GM23338 (cell line): ENCODE results near the gene COL6A3. TPM values are rescaled to one million over a fixed set of nuclear protein-coding genes. Genes with fewer than 3 reads are reported as not detected.

Experiments
- ATAC-seq: fragments of 200-7000 bp; cut with Tn5 transposase; 3 replicates; pipeline ENCODE4 v1.9.1; 2020
- DNase-seq: peaks from one replicate; pipeline ENCODE4 v3.0.0-alpha.2; 2015; ENCODE audit warnings: low spot score
- H2AFZ ChIP-seq: fragments of 200-600 bp; sonication (generic); 2 replicates; pipeline ENCODE4 v1.8.0; 2016; ENCODE audit warnings: antibody characterized with exemption, mild to moderate bottlenecking, moderate library complexity
- H3F3A ChIP-seq: fragments of 200-600 bp; sonication (generic); replicated peaks from 2 replicates; pipeline ENCODE4 v1.8.0; 2017; ENCODE audit warnings: antibody characterized with exemption, mixed run types, low read depth
- H3K27ac ChIP-seq: fragments of 200-600 bp; sonication (generic); 2 replicates; pipeline ENCODE4 v1.6.1; 2016; ENCODE audit warnings: low read depth
- H3K27me3 ChIP-seq: fragments of 200-600 bp; sonication (generic); 2 replicates; pipeline ENCODE4 v1.8.0; 2016; ENCODE audit warnings: mild to moderate bottlenecking, mixed run types, moderate library complexity; ENCODE audit not compliant: insufficient read depth
- H3K36me3 ChIP-seq: fragments of 200-600 bp; sonication (generic); 2 replicates; pipeline ENCODE4 v1.8.0; 2016; ENCODE audit warnings: mild to moderate bottlenecking; ENCODE audit not compliant: insufficient read depth
- H3K4me1 ChIP-seq: fragments of 200-600 bp; sonication (generic); 2 replicates; pipeline ENCODE4 v1.8.0; 2016; ENCODE audit warnings: mild to moderate bottlenecking, moderate library complexity; ENCODE audit not compliant: insufficient read depth
- H3K4me2 ChIP-seq: fragments of 200-600 bp; sonication (generic); 2 replicates; pipeline ENCODE4 v1.7.1; 2017; ENCODE audit warnings: mixed run types
- H3K4me3 ChIP-seq: fragments of 200-600 bp; sonication (generic); 2 replicates; pipeline ENCODE4 v1.6.1; 2016; ENCODE audit warnings: mixed run types
- H3K79me2 ChIP-seq: fragments of 200-600 bp; sonication (generic); replicated peaks from 2 replicates; pipeline ENCODE4 v1.8.0; 2017; ENCODE audit warnings: mild to moderate bottlenecking; ENCODE audit not compliant: insufficient read depth
- H3K9me2 ChIP-seq: fragments of 200-600 bp; sonication (generic); 2 replicates; pipeline ENCODE4 v1.8.0; 2017; ENCODE audit not compliant: insufficient read depth
- H4K20me1 ChIP-seq: fragments of 200-600 bp; sonication (generic); replicated peaks from 2 replicates; pipeline ENCODE4 v1.8.0; 2017; ENCODE audit warnings: mild to moderate bottlenecking; ENCODE audit not compliant: insufficient read depth
- H3K27ac Mint-ChIP-seq: 2 replicates; pipeline ENCODE4 v1.8.0; 2020; ENCODE audit warnings: inconsistent platforms, mild to moderate bottlenecking, moderate library complexity, mixed read lengths
- H3K27me3 Mint-ChIP-seq: 3 replicates; pipeline ENCODE4 v1.8.0; 2022; ENCODE audit warnings: low read depth, mild to moderate bottlenecking, moderate library complexity, mixed read lengths, inconsistent platforms; ENCODE audit not compliant: insufficient read depth, poor library complexity
- H3K36me3 Mint-ChIP-seq: 3 replicates; pipeline ENCODE4 v1.8.0; 2021; ENCODE audit warnings: low read depth, mild to moderate bottlenecking, inconsistent platforms, moderate library complexity, mixed read lengths
- H3K4me1 Mint-ChIP-seq: 3 replicates; pipeline ENCODE4 v1.8.0; 2020; ENCODE audit warnings: mild to moderate bottlenecking, inconsistent platforms, mixed read lengths
- H3K4me3 Mint-ChIP-seq: 3 replicates; pipeline ENCODE4 v1.8.0; 2021; ENCODE audit warnings: moderate library complexity, mild to moderate bottlenecking, inconsistent platforms, mixed read lengths
- H3K9me3 Mint-ChIP-seq: 3 replicates; pipeline ENCODE4 v1.8.0; 2020; ENCODE audit warnings: moderate library complexity, mild to moderate bottlenecking, inconsistent platforms, mixed read lengths
- CREB1 ChIP-seq: fragments of 250-450 bp; sonication (Bioruptor Pico); IDR thresholded peaks from 2 replicates; pipeline ENCODE4 v1.5.0; 2020; ENCODE audit warnings: low read depth, mild to moderate bottlenecking, moderate library complexity
- EZH2 ChIP-seq: fragments of 200-600 bp; sonication (generic); IDR thresholded peaks from one replicate; pipeline ENCODE4 v1.8.0; 2017; ENCODE audit warnings: antibody characterized with exemption, mild to moderate bottlenecking, low read depth; ENCODE audit not compliant: unreplicated experiment
- JUNB ChIP-seq: IDR thresholded peaks from one replicate; pipeline ENCODE4 v1.6.1; 2016; ENCODE audit warnings: antibody characterized with exemption; ENCODE audit not compliant: unreplicated experiment
- NANOG ChIP-seq: IDR thresholded peaks from 2 replicates; pipeline ENCODE4 v1.6.1; 2016; ENCODE audit warnings: antibody characterized with exemption, borderline replicate concordance
- REST ChIP-seq: IDR thresholded peaks from one replicate; pipeline ENCODE4 v1.6.1; 2018; ENCODE audit warnings: antibody characterized with exemption; ENCODE audit not compliant: unreplicated experiment
- STAT1 ChIP-seq: IDR thresholded peaks from one replicate; pipeline ENCODE4 v1.6.1; 2016; ENCODE audit warnings: antibody characterized with exemption; ENCODE audit not compliant: unreplicated experiment
- ZNF114 ChIP-seq: fragments of 250-450 bp; sonication (Bioruptor Pico); IDR thresholded peaks from 2 replicates; pipeline ENCODE4 v1.5.0; 2020; ENCODE audit warnings: mild to moderate bottlenecking, moderate library complexity
- ZNF331 ChIP-seq: fragments of 250-450 bp; sonication (Bioruptor Pico); IDR thresholded peaks from 2 replicates; pipeline ENCODE4 v1.5.0; 2020; ENCODE audit warnings: low read depth, mild to moderate bottlenecking, moderate library complexity
- ZNF462 ChIP-seq: fragments of 250-450 bp; sonication (Bioruptor Pico); IDR thresholded peaks from 2 replicates; pipeline ENCODE4 v1.5.0; 2020; ENCODE audit warnings: mild to moderate bottlenecking, moderate library complexity
- polyA plus RNA-seq: library from polyadenylated mRNA; unstranded; fragments of >200 nt; fragmentation: Nextera tagmentation; extraction: Ambion mirVana; gene quantifications from 2 replicates; pipeline ENCODE4 v1.2.1, GENCODE V29; 2016
- total RNA-seq: library from RNA; depleted of rRNA; stranded (reverse); fragments of >200 nt; shearing (Covaris generic); gene quantifications from 2 replicates; pipeline ENCODE4 v1.2.3, GENCODE V29; 2014

COL6A3 gene
- total and polyA plus RNA-seq, 2 experiments from 2014 or later = 1.2 to 7.3 TPM

- TF ChIP-seq ZNF462 (CRISPR knock-in tag) = no peak
- no peak for TF ChIP-seq ZNF114 (CRISPR knock-in tag)
- no peak for TF ChIP-seq JUNB
- no peak for TF ChIP-seq CREB1
- TF ChIP-seq NANOG = no peak
- no peak for TF ChIP-seq EZH2
These were observed 782 bp downstream of the COL6A3 start (continued) for GRCh38 chr2:237412988-237413776.

- no peaks in the 10 kb centered on the region for H3F3A ChIP-seq
- no peak overlapping the region for H3K4me2 ChIP-seq
- no peaks in the 10 kb centered on the region for H3K79me2 ChIP-seq
- H3K27me3 ChIP-seq = no peaks in the 10 kb centered on the region
- no peak overlapping the region for H3K4me3 ChIP-seq
- ATAC-seq (no peak), DNase-seq (no peak)
- Mint-ChIP-seq H3K27me3 (peaks cover 7% of the 10 kb centered on the region), H3K36me3 (no peaks in the 10 kb centered on the region), H3K27ac (no peak overlapping the region), H3K4me1 (peaks cover 27% of the 10 kb centered on the region), H3K9me3 (no peaks in the 10 kb centered on the region), H3K4me3 (no peak overlapping the region)
- peaks cover 14% of the 10 kb centered on the region; the same call in 1 of the 2 replicates for H3K4me1 ChIP-seq
- H2AFZ ChIP-seq = peak overlapping the region; percentile 74; the same call in 1 of the 2 replicates
- H3K9me2 ChIP-seq = no peaks in the 10 kb centered on the region
- no peak overlapping the region for H3K27ac ChIP-seq
- no peaks in the 10 kb centered on the region for H4K20me1 ChIP-seq
- H3K36me3 ChIP-seq = no peaks in the 10 kb centered on the region
- TF ChIP-seq ZNF331 (no peak), STAT1 (no peak), JUNB (no peak), REST (no peak), ZNF114 (CRISPR knock-in tag) (no peak)
These were observed 1.3 kb downstream of the COL6A3 start for GRCh38 chr2:237412646-237412987.
